Adrenal gland (tissue), 12 donors: ENCODE data around the gene GFRA3. TPM values are rescaled to one million over a fixed set of nuclear protein-coding genes. Genes with fewer than 3 reads are reported as not detected.
"Not testable (repeated sequence)": the region's sequence is repeated elsewhere in the genome, so short reads cannot be mapped to it uniquely, and the experiment has no call there.

Experiments used
- DNase-seq, 7 donors: peaks; one replicate each; pipeline ENCODE4 v3.0.0-alpha.2; 2019 to 2020
- H3K27ac ChIP-seq, 5 donors: fragments of 200-600 bp; sonication (generic) in 4 of 5; 1 replicate in 3 of 5; 2 replicates in 2 of 5; pipeline versions ENCODE4 v1.5.1 to v1.8.0; 2016 to 2020; ENCODE audit warnings: mild to moderate bottlenecking in 1 of 5
- H3K27me3 ChIP-seq: fragments of 200-600 bp; 2 replicates; pipeline ENCODE4 v1.8.0; 2021
- H3K36me3 ChIP-seq, 2 donors: fragments of 200-600 bp; replicated peaks in 1 of 2; 1 replicate in 1 of 2; 2 replicates in 1 of 2; pipeline versions ENCODE4 v1.5.1 to v1.8.0; 2018 to 2022
- H3K4me1 ChIP-seq, 2 donors: fragments of 200-600 bp; replicated peaks in 1 of 2; 1 replicate in 1 of 2; 2 replicates in 1 of 2; pipeline versions ENCODE4 v1.5.1 to v1.8.0; 2018 to 2021
- H3K4me3 ChIP-seq, 4 donors: fragments of 200-600 bp; sonication (generic) in 3 of 4; one replicate each; pipeline ENCODE4 v1.5.1; 2016 to 2018
- H3K9me3 ChIP-seq, 3 donors: fragments of 200-600 bp; sonication (generic) in 1 of 3; replicated peaks in 1 of 3; 1 replicate in 2 of 3; 2 replicates in 1 of 3; pipeline versions ENCODE4 v1.5.1 to v1.8.0; 2016 to 2021
- CTCF ChIP-seq, 6 experiments: fragments of 450-650 bp in 4 of 6; fragments of 200-600 bp in 2 of 6; sonication (generic) in 1 of 6; IDR thresholded peaks; 1 replicate in 5 of 6; 2 replicates in 1 of 6; pipeline versions ENCODE4 v1.5.1 to v1.8.0; 2016 to 2021; ENCODE audit warnings: antibody characterized with exemption in 6 of 6, mild to moderate bottlenecking in 2 of 6, moderate library complexity in 1 of 6
- POLR2A ChIP-seq, 2 donors: fragments of 450-650 bp; IDR thresholded peaks; one replicate each; pipeline ENCODE4 v1.6.1; 2017; ENCODE audit warnings: antibody characterized with exemption in 2 of 2, mild to moderate bottlenecking in 2 of 2, moderate library complexity in 1 of 2
- WGBS, 4 donors: extraction: QIAGEN DNeasy Blood & Tissue Kit in 2 of 4; methylation state at CpG; one replicate each; pipeline versions ENCODE4 v1.1.5 to v1.1.7; 2013 to 2017; 5-methylcytosine and 5-hydroxymethylcytosine counted together
- intact Hi-C, 2 donors: fragments of 100-400 bp; cut with DNase I; formaldehyde crosslinking; loops; one replicate each; pipeline versions ENCODE4 v1.14.1 to v1.15.0; 2022 to 2023
- polyA plus RNA-seq, 3 donors: library from polyadenylated mRNA; stranded (reverse); fragments of 200-250 nt in 2 of 3; fragments of 350-450 nt in 1 of 3; fragmentation: Illumina TruSeq in 1 of 3; extraction: RNeasy Lipid Tissue Mini Kit (QIAGEN cat#74804) in 1 of 3; gene quantifications; one replicate each; pipeline ENCODE4 v1.2.3, GENCODE V29; 2013 to 2014
- total RNA-seq, 9 donors: library from RNA; depleted of rRNA in 4 of 9; stranded (reverse); fragments of >200 nt in 4 of 9; fragments of 120-200 nt in 1 of 9; fragmentation: NEBNext Ultra II Directional in 1 of 9; extraction: Animal tissue kit (Norgen Biotek cat#: 25700) in 1 of 9; gene quantifications; one replicate each; pipeline versions ENCODE4 v1.1.0 to v1.2.4, GENCODE V29; 2013 to 2023
- donor health status: healthy with polysubstance abuse.
- donor health status: Bipolar disorder and iron deficiency.
- donor health status: DM: yes; HTN: yes; CAD: no.
- donor health status: DM: no; HTN: no; CAD: no.
- donor health status: DM: no; HTN: no; CAD: no.
- donor health status: DM: yes; HTN: yes; CAD: no.

The GFRA3 gene
- total and polyA plus RNA-seq, 12 donors, result 0.18 to 4.0 (median 0.39) TPM; not detected in 1

- TF ChIP-seq POLR2A (IDR thresholded peaks at IDR 0.05) (no peak), CTCF (IDR thresholded peaks at IDR 0.05) (no peak)
- WGBS, 4 donors, result 84 to 92% (median 88%) methylated on average over 3 of the region's 3 CpGs
- Histone ChIP-seq H3K9me3 (no peaks in the 10 kb centered on the region), H3K4me1 (no peaks in the 10 kb centered on the region), H3K36me3 (no peaks in the 10 kb centered on the region), H3K27ac (no peak overlapping the region), H3K4me3 (no peak overlapping the region), H3K27me3 (no peaks in the 10 kb centered on the region)
- intact Hi-C loops, result no loop called here
- DNase-seq, result no peak
Observed at GRCh38 chr5:138252944-138253343, 21.5 kb downstream of the GFRA3 start.

DNA sequence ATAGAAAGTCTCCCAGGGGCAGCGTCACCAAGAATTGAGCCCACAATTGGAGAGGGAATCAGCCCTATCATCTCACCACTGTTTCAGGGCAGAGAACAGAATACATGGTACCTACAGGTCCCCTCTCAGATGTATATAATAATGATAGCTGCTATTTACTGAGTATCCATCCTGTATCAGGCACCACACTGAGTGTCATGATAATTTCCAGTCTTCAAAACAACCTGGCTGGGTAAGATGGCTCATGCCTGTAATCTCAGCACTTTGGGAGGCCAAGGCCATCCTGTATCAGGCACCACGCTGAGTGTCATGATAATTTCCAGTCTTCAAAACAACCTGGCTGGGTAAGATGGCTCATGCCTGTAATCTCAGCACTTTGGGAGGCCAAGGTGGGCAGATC, 26.6 kb downstream of the GFRA3 start:
- H3K4me3 ChIP-seq, intact Hi-C loops, H3K4me1 ChIP-seq, H3K27ac ChIP-seq, H3K9me3 ChIP-seq, H3K36me3 ChIP-seq, H3K27me3 ChIP-seq: not testable (repeated sequence)
- 57 to 70% (median 67%) methylated on average over 2 of the region's 2 CpGs for WGBS, 4 donors
- DNase-seq, result peak in 2 of 7 donors; percentile 4 to 20

- H3K9me3 ChIP-seq, result no peaks in the 10 kb centered on the region
- H3K27ac ChIP-seq, result no peak overlapping the region
- H3K4me1 ChIP-seq, result peaks cover 0 to 6% of the 10 kb centered on the region in 2 donors
- no peak overlapping the region for H3K4me3 ChIP-seq
- H3K36me3 ChIP-seq, result no peaks in the 10 kb centered on the region
- no peak for TF ChIP-seq POLR2A (IDR thresholded peaks at IDR 0.05)
- no peak for TF ChIP-seq CTCF (IDR thresholded peaks at IDR 0.05)
- intact Hi-C loops, result no loop called here
- H3K27me3 ChIP-seq, result no peaks in the 10 kb centered on the region
- no peak for DNase-seq
- WGBS, 4 donors, result 84 to 97% (median 90%) methylated on average over 4 of the region's 4 CpGs
Observed at GRCh38 chr5:138246822-138247221, 27.6 kb downstream of the GFRA3 start.

- H3K27ac ChIP-seq, result no peak overlapping the region
- H3K9me3 ChIP-seq, result no peaks in the 10 kb centered on the region
- no peaks in the 10 kb centered on the region for H3K27me3 ChIP-seq
- intact Hi-C loops, result no loop called here
- peaks cover 0 to 8% of the 10 kb centered on the region in 2 donors for H3K4me1 ChIP-seq
- TF ChIP-seq POLR2A (IDR thresholded peaks at IDR 0.05) (no peak), CTCF (IDR thresholded peaks at IDR 0.05) (no peak)
- no peak for DNase-seq
- 81 to 95% (median 86%) methylated on average over 4 of the region's 4 CpGs for WGBS, 4 donors
- H3K4me3 ChIP-seq, result no peak overlapping the region
- H3K36me3 ChIP-seq, result no peaks in the 10 kb centered on the region
Observed at GRCh38 chr5:138246334-138246733, 28.1 kb downstream of the GFRA3 start.

DNA sequence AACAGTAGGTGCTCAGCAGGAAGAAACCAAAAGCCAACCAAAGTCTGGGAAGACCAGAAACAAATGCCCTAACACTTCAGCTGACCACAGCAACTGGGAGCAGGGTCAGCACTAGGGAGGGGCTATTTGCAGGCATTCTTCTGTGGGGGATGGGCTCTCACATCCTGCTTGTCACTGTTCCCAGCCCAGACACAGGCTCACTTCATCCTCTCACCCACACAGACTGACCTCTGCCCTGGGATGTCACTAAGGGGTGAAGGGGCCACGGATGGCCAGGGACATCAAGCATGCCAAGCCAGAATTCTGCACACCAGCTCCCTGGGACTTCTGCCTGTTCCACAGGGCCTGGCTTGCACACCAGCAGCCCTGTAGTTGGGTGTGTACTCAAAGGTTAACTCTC, 28.7 kb downstream of the GFRA3 start:
- no peak for DNase-seq
- H3K36me3 ChIP-seq, result no peaks in the 10 kb centered on the region
- no peak for TF ChIP-seq CTCF (IDR thresholded peaks at IDR 0.05)
- no peak for TF ChIP-seq POLR2A (IDR thresholded peaks at IDR 0.05)
- no peak overlapping the region for H3K27ac ChIP-seq
- no peak overlapping the region for H3K4me3 ChIP-seq
- H3K4me1 ChIP-seq, result peaks cover 0 to 8% of the 10 kb centered on the region in 2 donors
- no peaks in the 10 kb centered on the region for H3K9me3 ChIP-seq
- WGBS, 4 donors, result 47 to 48% methylated on average over 1 of the region's 1 CpG; no CpG with 5 or more reads in 2 of the 4 donors
- H3K27me3 ChIP-seq, result no peaks in the 10 kb centered on the region
- intact Hi-C loops, result no loop called here
